D341Med (cell line): Measurements from ENCODE around the gene HPS3.
"Not testable (repeated sequence)": the region's sequence is repeated elsewhere in the genome, so short reads cannot be mapped to it uniquely, and the experiment has no call there.

Experiments
- DNase-seq: peaks from one replicate; pipeline ENCODE4 v3.0.0; 2012; ENCODE audit warnings: low spot score

Gene HPS3

GRCh38 chr3:149129326-149130205 lies at the start of gene HPS3:
Gene HPS3 (plus strand): TSS chr3:149129638. CDS start chr3:149129724, 86 bp downstream.
- peak; percentile 92 for DNase-seq

DNA sequence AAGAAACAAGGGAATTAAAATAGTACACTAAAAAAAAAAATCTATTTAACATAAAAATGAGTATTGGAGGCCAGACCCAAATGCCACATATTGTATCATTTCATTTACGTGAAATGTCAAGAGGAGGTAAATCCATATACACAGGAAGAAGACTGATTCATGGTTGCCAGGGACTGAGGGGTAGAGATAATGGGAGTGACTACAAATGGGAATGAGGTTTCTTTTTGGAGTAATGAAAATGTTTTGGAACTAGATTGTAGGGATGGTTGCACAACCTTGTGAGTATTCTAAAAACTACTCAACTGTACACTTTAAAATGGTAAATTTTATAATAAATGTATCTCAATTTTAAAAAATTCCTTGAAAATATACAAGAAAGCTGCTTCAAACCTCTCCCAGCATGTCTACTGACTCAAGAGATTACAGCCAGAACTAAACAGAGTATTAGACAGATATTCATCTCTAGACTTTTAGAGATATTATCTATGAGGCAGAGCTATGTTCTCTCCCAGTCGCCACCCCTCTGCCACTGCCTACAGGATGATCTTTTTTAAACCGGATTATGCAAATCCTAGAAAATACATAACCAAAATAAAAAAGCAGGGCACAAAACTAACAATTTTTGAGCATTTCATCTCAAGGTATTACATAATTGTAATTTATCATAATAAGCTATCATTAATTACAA lies 49.3 kb upstream of the HPS3 start:
- peak; percentile 46 for DNase-seq

- no peak for DNase-seq
These were observed 48.7 kb upstream of the HPS3 start for GRCh38 chr3:149080699-149081091.

GRCh38 chr3:149081772-149082171 lies 47.7 kb upstream of the HPS3 start:
- DNase-seq: no peak

GRCh38 chr3:149085828-149086231 lies 43.6 kb upstream of the HPS3 start:
- peak; percentile 46 for DNase-seq

DNA sequence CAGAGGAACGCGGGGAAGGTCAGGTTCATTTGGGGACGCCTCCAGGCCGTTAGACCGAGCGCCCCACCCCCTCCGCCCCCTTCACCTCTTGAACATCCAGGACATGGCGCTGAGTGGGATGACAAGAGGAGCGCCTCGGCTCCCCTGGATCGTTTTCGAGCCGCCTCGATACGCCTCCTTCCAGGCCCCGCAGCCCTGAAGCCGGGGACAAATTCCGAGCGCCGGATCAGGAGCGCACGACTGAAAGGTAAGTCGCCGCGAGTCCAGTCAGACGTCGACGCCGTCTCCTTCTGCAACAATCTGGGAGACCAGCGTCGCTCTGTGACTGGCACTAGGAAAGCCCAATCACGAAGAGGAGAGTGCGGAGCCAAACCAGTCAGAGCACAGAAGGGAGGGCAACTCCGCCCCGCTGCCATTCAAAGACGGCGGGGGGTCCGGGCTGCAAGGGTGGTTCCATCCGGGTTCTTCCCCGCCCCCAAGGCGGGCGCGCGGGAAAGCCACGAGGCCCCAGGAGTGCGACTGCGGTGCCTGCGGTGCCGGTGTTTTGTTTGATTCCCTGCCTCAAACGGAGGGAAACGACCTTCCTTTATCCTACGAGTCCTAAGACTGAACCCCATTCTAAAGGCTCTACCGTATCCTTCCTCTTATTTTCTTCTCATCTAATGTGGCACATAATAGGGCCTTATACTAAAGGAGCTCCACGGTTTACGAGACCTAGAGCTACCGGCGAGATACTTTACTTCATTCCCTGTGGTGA lies 43.0 kb upstream of the HPS3 start, which contains the start of gene HLTF:
TSS of gene HLTF (minus strand) at position 302 of the 757 bp plus-strand sequence. CDS start at position 105, 197 bp downstream.
- DNase-seq: peak; percentile 98

- DNase-seq: peak; percentile 21
These were observed 42.2 kb upstream of the HPS3 start for GRCh38 chr3:149087208-149087607.

DNA sequence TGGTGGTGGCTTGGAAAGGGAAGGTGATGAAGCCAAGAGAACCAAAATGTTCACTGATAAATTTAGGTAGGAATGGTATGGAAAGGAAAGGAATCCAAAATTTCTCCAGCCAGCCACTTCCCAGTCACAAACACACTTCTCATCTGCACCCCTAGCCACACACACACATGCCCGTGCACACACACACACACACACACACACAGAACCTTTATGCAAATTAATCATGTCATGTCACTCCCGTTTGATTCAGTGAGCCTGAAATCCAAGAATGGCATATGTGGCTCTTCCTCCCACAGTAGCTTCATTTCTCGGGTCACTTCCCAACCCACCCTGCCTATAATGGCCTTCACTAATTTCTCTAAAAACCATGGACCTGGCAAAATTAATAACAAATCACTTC lies 40.0 kb upstream of the HPS3 start:
- no peak for DNase-seq

DNA sequence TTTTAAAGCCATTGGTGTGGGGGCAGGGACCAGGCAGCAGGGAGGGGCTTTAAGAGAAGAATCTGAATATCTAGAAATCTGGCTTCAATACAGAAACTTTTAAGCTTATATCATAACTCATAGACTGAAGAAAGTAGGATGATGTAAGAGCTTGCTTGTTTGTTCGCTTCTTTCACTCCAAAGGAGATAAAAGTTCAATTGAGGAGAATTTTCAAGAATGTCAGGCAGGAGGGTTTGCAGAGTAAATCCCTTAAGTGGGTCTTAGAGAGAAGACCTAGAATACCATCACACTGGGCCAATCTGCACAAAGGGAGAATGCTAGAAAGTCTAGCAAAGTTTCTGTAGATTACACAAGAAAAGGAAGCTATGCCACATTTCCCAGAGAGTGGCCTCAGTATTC lies 39.0 kb upstream of the HPS3 start:
- no peak for DNase-seq

DNA sequence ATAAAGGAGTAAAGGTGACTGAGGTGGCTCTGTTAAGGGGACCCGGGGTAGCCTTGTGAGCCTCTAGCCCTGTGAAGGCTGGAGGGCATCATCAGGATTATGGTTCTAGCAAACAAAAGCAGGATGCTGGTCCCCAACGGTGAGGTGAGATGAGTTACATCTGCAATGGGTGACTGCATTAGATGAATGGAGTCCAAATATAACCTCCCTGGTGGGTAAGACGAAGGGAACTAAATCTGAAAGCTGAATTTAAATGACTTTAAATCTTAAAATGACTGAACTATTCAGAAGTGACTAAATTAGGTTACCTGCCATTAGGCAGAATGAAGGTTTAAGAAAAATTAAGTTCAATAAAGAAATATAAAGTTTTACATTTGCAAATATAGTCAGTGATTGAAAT lies 38.5 kb upstream of the HPS3 start:
- DNase-seq: no peak

- no peak for DNase-seq
These were observed 37.5 kb upstream of the HPS3 start for GRCh38 chr3:149091983-149092382.

GRCh38 chr3:149095487-149095886 lies 34.0 kb upstream of the HPS3 start:
- no peak for DNase-seq

DNA sequence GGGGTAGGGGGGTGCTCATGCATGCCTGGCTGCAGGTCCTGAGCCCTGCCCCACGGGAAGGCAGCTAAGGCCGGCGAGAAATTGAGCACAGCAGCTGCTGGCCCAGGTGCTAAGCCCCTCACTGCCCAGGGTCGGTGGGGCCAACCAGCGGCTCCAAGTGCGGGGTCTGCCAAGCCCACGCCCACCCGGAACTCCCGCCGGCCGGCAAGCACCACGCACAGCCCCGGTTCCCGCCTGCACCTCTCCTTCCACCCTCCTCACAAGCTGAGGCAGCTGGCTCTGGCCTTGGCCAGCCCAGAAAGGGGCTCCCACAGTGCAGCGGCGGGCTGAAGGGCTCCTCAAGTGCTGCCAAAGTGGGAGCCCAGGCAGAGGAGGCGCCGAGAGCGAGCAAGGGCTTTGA lies 31.5 kb upstream of the HPS3 start:
- DNase-seq: not testable (repeated sequence)

- no peak for DNase-seq
These were observed 28.3 kb upstream of the HPS3 start for GRCh38 chr3:149101154-149101553.

- no peak for DNase-seq
These were observed 27.8 kb upstream of the HPS3 start for GRCh38 chr3:149101641-149102040.

DNA sequence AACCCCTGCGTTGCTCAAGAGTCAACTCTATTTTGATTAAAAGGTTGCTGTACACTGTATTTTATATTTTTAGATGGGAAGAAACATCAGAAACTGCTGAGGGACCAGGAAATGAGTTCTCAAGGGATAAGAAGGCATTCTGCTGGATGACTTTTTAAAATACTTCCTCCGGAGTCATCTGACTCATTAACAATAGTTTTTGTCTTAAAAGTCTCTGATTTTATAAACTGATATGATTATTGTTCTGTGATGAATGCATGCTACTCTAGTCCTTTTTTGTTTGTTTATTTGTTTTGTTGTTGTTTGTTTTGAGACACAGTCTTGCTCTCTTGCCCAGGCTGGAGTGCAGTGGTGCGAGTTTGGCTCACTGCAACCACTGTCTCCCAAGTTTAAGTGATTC lies 25.0 kb upstream of the HPS3 start:
- no peak for DNase-seq

DNA sequence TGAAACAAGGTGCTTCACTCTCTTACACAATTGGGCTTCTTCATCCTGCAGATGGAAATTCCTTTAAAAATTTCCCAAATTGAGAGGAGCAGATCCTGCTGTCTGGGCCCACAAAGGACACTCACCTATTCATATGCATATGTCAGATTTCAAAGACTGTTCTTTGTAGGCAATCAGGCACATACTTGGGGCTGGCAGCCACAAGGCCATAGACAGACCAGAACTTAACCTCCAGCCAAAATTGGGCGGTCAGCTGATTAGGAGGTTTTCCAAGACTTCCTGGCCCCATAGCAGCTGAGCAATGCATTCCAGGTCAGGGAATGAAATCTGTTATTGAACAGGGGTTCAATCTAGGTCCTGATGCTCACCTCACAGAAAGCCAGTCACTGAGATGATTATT lies 15.0 kb upstream of the HPS3 start:
- no peak for DNase-seq

- DNase-seq: no peak
These were observed 14.3 kb upstream of the HPS3 start for GRCh38 chr3:149115114-149115513.

DNA sequence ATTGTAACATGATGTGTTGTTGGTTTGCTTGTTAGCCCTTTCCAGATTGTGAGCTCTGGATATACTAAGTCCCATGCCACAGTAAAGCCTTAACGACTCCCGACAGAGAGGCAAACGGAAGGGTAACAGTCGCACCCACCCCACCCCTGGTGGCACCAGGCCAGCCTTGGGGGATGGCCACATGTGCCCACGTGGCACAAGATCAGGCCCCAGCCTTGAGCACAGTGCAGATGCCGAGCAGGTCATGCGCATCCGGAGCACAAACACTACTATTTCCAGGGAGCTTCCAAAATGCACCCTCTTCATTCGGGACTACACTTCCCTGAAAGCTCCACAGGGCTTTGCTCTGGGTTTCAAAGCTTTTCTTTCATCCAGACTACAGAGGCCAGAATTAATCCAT lies 10.7 kb upstream of the HPS3 start:
- no peak for DNase-seq

- no peak for DNase-seq
These were observed 10.0 kb upstream of the HPS3 start for GRCh38 chr3:149119466-149119865.

DNA sequence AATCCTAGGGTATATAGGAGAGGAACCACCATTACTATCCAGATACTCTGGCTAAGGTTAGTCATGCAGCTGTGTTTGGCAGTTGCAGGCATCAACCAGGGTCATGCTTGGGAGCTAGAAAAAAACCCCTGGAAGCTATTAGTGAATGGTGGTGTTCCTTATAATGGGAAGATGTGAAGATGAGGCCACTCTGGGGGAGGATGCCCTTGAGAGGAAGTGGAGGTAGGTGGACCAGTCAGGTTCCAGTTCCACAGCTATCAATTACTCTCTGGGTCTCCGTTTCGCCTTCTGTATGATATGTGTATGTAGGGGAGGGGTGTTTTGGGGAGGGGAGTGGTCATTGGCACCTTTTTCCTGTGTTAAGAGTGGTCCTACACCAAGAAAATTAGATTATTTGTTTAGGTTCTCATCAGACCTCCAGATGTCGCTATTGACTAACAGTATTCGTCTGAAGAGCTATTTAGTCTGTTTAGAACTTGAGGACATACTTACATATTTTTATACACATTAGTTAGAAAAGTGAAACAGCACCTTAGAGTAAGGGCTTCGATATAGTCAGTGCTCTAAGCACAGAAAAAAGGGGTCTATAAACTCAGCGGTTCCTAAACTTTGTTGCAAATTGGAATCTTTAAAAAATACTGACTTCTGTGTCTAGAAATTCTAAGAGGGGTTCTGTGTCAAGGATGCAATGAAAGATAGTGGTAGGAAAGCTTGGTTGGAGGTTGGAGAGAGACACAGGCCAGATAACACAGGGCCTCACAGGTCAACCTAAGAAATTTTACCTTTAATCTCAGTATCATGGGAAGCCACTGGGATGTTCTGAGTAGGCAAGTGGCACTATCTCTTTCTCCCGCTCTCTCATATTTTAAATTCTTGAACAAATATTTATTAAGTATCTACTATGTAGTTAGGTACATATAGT lies 9.1 kb upstream of the HPS3 start:
- peak; percentile 47 for DNase-seq
